Activated CD4-positive, alpha-beta T cell treated with anti-CD3 and anti-CD28 coated beads for 4 hours (primary cell): Measurements from ENCODE around the gene GNS.
"Not testable (repeated sequence)": the region's sequence is repeated elsewhere in the genome, so short reads cannot be mapped to it uniquely, and the experiment has no call there.

Experiments
- DNase-seq, 2 donors: peaks; one replicate each; pipeline ENCODE4 v3.0.0-alpha.2; 2020

GNS gene

DNA sequence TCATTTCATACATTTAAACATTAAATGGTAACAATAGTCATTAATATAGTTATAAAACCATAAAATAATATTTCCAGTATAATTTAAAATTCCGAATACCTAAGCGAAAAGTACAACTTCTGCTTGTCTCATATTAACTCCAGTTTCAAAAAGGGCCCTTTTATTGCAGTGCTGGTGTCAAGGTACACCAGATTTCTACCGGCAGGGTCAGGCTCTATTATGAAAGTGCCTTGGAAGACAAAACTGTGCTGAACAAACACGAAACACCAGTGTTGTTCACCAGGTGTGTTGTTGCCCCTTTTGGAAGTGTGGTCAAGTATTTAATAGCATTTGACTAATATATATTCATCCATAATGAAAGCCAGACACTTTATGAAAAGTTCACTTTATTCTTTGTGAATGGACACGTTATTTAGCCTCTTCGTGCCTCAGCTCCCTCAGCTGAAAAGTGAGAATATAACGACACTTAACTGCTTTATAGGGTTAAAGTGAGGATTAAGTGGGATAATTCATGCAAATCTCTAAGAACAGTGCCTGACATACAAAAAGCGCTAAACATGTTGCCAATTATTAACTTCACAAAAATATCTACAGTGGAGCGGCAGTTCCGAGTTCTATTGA, 20.3 kb upstream of the GNS start:
- DNase-seq: no peak

DNA sequence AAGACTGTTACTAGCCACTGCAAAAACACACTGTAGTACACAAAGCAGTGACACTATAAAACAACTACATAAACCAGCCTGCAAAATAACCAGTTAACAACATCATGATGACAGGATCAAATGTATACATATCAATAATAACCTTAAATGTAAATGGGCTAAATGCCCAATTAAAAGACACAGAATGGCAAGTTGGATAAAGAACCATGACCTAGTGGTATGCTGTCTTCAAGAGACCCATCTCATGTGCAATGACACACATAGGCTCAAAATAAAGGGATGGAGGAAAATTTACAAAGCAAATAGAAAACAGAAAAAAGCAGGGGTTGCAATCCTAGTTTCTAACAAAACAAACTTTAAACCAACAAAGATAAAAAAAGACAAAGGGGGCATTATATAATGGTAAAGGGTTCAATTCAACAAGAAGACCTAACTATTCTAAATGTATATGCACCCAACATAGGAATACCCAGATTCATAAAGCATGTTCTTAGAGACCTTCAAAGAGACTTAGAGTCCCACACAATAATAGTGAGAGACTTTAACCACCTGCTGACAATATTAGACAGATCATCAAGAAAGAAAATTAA, 16.0 kb upstream of the GNS start:
- not testable (repeated sequence) for DNase-seq

GRCh38 chr12:64773386-64773785, 14.2 kb upstream of the GNS start:
- DNase-seq: no peak

DNA sequence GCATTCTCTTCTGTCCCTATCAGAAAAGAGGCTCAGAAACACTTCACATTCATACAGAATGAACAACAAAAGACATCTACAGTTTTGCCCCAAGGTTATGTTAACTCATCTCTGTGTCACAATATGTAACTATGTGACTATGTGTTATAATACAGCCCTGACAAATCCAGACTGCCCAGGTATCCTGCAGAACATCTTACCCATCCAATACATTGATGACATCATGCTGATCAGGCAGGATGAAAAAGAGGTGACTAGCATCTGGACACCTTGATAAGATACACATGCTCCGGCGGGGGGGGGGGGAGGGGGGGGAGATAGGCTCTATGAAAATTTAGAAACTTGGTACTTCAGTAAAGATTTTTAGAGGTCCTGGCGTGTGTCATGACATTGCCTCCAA, 8.3 kb upstream of the GNS start:
- DNase-seq: no peak

GRCh38 chr12:64760808-64761573, 1.8 kb upstream of the GNS start:
- no peak for DNase-seq

GRCh38 chr12:64757771-64758170, 1.4 kb downstream of the GNS start:
- no peak for DNase-seq

DNA sequence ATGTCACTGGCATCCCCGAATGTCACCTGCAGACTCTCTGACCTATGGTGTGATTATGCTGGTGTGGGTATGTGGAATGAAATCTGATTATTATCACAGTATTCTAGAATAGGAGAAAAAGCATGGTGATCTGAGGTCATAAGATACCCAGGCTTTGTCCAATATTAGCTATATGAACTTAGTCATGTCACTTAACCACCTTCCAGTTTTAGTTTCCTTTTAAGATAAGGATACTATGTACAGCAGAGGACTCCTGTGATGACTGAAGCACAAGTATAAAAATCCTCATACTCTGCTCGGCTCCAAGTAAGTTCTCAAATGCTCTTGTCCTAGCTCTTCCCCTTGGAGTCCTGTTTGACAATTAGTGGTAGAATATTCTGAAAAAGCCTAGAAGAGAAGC, 2.8 kb downstream of the GNS start:
- DNase-seq: no peak

DNA sequence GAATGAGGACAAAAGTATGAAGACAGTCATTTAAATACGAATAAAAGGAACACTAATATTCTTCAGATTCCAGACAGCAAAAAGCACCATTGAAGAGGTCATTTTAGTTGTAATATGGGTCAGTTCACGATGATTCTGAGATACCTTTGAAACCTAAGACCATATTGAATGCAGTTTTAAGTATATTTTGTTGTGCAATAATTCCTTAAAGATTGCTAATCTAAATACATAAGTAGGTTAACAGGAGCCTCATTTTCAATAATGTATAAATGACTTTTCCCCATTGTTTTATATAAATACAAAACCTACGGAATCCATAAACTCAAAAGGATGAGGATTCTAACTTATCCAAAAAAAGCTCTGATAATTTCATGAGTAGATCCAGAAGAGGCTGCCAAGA, 5.8 kb downstream of the GNS start:
- no peak for DNase-seq

DNA sequence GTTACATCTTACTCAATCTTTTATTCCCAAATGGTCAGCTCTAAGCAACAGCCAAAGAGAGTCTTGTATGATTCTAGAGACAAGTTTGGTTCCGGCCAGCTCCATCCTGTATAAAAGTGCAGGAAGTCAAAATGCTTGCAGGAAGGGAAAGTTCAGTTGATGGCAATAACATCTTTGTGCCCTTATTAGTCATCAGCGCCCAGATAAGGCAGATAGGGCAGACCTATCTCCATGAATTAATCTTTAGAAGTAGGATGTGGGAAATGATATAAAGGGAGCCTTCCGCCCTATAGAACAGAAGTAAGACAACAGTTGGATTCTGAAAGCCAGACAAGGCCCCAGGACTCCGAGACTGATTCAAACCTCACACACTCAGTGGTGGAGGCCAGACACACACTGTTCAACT, 6.4 kb downstream of the GNS start:
- DNase-seq: no peak

DNA sequence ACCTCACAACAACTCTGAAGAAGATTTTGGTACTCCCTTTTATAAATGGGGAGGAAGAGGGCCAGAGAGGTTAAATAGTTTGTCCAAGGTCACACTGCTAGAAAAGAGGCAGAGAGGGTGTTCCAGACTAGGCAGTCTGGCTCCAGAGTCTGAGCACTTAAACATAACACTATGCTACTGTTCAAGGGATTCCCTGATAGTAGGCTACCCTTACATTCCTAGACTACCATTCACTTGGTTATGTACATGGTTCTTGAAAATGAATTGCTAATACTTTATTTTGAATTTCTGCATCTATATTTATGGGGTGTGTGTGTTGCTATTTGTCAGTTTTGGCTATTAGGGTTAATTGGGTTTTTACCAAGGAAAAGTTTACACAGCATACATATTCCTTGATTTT, 7.2 kb downstream of the GNS start:
- no peak for DNase-seq

DNA sequence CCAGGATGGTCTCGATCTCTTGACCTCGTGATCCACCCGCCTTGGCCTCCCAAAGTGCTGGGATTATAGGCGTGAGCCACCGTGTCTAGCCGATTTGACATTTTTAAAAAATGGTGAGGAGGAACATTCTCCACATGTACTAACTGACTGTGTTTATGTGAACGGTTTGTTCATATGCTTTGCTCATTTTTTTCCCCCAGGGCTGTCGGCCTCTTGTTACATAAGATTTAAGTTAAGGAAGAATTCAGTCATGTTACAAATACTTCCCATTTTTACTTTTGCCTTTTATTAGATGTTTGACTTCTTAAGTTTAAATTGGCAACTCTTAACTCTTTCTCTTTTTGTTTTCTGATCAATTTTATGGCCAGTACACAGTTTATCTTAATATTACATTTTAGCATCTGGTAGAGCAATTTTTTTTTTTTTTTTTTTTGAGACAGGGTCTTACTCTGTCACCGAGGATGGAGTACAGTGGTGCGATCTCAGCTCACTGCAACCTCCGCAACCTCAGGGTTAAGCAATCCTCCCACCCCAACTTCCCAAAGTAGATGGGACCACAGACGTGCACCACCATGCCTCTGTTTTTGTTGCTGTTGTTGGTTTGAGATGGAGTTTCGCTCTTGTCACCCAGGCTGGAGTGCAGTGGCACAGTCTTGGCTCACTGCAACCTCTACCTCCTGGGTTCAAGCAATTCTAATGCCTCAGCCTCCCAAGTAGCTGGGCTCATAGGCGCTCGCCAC, 9.6 kb downstream of the GNS start:
- DNase-seq: no peak

DNA sequence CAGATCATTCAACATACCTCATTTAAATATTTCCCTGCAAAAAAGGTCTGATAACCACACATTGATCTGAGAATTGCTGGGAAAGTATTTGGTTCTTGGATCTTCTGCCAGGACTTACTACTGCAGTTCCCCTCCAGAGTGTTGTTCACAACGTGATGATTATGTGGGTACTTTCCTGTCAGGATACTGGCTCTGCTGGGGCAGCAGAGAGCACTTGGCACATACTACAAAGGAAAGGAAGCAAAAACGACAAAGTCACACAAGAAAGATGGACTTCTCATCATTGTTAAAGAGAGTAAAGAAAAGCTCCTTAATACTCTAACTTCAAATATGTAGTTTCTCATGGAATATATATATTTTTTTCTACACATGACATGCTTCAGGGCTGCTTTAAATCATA, 11.5 kb downstream of the GNS start:
- no peak for DNase-seq

DNA sequence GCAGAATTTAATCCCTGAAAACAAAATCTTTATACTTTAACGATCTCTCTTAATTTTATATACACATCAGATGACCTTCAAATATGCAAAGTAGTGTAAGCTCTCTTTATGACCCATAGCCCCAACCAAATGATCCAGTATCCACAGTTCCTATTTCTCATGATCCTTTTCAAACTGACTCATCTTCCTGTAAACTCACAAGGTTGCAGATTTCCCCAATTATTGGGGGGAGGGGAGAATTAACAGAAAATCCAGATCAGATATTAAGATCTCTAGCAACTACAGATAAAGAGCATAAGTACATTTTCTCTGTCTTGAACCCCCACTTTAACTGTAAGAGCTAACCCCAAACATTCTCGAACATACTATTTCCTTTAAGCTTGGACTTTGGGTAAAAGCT, 12.5 kb downstream of the GNS start:
- DNase-seq: no peak

DNA sequence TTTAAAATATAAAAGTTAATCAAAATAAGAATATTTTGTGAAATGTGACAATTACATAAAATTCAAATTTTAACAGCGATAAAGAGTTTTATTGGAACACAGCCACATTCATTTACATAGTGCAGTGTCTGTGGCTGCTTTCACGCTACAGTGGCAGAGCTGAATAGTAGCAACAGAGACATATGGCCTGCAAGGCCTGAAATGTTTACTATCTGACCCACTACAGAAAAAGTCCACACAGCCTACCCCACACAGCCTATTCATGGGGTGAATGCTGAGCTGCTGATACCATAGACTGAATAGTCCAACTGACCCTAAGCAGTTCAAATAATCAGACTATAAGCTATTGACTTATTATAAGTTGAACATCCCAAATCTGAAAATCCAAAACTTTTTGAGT, 13.2 kb downstream of the GNS start:
- no peak for DNase-seq

GRCh38 chr12:64745259-64745807, 13.9 kb downstream of the GNS start:
- no peak for DNase-seq

DNA sequence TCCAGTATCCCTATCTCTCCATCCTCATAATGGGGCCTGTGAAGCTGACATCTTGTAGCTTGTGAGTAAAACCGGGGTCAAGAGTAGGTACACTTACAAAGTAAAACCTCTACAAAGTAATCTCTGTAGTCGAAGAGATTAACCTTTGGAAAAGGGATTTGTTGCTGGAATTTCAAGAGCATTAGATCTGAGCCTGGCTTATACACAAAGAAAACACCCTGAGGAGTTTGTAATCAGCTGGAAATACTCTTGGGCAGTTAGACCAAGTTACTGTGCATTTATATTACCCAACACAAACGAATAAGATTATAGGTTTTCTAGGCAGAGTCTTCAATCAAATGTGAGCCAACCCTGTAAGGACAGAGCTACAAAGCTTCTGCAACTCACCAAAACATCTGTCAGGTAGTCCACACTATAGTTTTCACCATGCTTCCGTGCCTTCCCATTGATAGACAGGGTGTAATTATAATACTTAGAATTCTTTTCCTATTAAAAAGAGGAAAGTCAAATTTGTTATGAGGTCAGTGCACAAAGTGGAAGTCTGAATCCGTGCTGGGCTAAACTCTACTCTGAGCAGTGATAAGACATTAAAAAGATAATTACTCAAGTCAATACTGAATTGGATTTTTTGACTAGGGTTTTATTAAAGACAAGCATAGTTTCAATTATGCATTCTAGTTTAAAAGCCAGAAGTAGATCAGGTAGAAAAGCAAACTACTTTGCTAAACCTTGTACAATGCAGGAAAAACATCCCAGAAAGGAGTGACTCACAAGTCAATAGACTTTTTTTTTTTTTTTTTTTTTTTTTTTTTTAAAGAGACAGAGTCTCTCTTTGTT, 14.6 kb downstream of the GNS start:
- no peak for DNase-seq

DNA sequence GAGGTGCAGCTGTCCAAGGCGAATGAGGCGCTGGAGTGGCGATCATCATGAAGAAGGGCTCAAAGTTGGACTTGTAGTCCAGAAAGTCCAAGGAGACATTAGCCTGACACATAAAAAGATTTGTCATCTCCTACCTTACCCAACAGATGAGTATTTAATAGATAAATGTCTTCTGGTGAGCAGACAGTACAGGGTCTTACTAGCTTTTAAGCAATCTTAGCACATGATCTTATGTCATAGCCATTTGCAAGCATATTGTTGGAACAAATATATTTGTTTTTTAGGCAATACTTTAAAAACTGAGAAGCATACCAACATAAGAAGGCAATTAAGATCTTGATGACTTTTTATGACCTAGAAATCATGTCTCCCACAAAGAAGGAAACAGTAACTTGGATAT, 16.0 kb downstream of the GNS start:
- DNase-seq: no peak

DNA sequence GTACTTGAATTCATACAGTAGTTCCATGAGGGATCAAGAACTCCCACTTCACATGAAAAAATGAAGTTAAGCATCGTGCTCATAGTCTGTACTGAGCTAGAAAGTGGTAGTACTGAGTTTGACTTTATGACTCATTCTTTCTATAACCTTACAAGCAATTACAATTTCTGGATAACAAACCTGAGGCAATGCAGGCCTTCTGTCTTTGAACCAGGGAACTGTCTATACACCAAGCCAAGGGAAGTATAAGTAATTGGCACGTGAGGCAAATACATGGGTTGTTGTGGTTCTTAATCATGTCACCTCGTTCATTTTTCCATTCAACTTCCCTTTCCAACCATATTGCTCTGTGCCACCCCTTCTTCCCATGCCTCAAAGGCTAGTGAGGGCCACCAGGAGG, 16.8 kb downstream of the GNS start:
- DNase-seq: no peak

GRCh38 chr12:64740646-64741045, 18.6 kb downstream of the GNS start:
- DNase-seq: no peak

DNA sequence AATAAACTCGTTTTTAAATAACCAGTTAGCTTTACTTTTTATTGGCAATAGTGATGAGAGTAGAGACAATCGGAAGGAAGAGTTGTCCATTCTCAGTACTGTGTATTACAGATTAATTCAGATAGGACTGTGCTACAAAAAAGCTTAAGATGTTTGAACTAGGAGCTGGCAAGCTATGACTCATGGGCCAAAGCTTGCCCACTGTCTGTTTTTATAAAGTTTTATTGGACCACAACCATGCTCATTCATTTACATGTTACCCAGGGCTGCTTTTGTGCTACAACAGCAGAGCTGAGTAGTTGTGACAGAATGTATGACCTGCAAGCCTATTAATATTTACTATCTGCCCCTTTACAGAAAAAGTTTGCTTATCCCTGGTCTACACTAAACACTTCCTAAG, 19.4 kb downstream of the GNS start:
- no peak for DNase-seq

- peak; percentile 26 to 34 for DNase-seq
These were observed 21.7 kb downstream of the GNS start for GRCh38 chr12:64737539-64737938.

- DNase-seq: no peak
These were observed 22.4 kb downstream of the GNS start for GRCh38 chr12:64736771-64737170.

DNA sequence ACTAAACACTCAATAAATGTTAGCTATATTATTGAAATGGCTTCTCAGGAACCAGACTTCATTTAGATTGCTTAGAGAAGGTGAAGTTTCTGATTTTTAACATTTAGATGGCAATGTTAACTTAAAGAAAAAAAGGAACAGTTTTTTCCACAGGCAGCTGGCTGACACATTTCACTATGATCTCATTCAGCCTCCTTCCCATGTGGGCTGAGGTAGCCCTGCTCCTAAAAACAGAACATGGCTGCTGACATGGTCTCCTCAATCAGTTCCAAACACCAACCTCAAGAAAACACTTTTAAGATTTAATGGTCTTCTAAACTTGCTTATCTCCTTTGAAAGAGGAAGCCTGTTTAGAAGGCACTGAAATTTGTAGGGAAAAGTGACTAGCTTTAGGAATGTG, 23.8 kb downstream of the GNS start:
- DNase-seq: no peak
